IPS DF 4.7 (cell line): ENCODE measurements around the gene GPI.
A peak's percentile ranks its signal among the peaks of the same experiment; 100 is the strongest.

Experiments
- DNase-seq: peaks from one replicate; pipeline ENCODE4 v3.0.0-alpha.2; 2013; ENCODE audit warnings: low spot score; ENCODE audit errors: extremely low read depth

The GPI gene

GRCh38 chr19:34341935-34342680 lies 22.9 kb upstream of the GPI start:
- no peak for DNase-seq

GRCh38 chr19:34343751-34344150 lies 21.2 kb upstream of the GPI start:
- no peak for DNase-seq

DNA sequence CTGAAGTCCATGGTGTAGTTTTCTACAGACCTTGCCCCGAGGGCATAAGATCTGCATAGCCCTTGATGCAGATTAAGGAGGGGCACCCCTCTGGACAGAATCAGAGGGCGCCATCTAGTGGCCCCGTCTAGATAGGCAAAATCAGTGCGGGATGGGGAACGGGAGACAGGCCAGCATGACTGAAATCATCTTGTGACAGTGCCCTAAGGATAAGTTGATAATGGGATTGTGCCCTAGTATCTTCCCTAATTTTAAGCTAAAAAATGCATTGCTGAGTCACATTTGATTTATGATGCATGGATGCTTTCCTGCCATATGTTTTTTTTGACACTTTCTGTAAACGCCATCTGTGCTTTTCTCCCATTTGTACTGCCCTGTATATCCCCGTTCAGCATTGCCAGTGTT lies 19.0 kb upstream of the GPI start:
- DNase-seq = no peak

DNA sequence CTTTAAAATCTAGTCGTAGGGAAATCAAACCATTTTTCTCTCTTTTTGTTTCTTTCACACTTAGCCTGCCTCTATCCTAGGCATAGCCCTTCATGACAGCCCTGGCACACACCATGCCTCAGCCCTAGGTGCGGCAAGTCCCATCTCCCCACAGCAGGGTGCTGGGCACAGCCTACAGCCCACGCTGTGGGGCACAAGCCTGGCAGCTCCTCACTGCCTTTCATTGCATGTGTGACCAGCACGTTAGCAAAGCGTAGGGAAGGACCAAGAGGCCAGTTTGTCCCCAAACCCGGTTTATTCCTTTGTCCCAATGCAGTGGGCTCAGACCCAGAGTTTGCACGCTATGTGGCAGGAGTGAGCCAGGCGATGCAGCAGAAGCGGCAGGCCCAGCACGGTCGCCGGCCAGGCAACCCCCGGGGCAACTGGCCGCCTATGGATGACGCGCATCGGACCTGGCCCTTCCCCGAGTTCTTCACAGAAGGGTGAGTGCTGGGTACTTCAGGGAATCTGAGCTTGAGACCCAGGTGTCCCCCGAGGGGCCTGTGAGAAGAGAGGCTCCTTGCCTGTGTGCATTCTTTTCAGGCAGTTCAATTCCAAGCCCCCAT lies 17.3 kb upstream of the GPI start:
- DNase-seq = no peak

- no peak for DNase-seq
These were observed 16.0 kb upstream of the GPI start for GRCh38 chr19:34348899-34349487.

- no peak for DNase-seq
These were observed 14.8 kb upstream of the GPI start for GRCh38 chr19:34350161-34350561.

DNA sequence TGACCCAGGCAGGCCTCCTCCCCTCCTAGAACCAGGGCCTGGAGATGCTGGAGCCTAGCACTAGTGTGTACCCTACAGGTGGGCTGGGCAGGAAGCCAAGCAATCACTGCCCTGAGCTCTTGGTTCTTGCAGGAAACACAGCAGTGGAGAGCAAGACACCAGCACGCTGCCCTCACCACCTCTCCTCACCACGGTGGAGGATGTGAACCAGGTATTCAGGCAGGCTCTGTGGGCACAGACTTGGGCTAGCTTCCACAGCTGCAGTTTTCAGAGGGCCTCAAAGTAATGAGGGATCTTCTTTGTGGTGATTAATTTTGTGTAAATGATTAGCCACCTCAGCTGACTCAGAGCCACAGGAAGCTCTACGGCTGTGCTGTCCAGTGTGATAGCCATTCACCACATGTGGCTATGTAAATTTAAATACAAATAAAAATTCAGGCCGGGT lies 13.6 kb upstream of the GPI start:
- DNase-seq = no peak

GRCh38 chr19:34353546-34353945 lies 11.4 kb upstream of the GPI start:
- no peak for DNase-seq

DNA sequence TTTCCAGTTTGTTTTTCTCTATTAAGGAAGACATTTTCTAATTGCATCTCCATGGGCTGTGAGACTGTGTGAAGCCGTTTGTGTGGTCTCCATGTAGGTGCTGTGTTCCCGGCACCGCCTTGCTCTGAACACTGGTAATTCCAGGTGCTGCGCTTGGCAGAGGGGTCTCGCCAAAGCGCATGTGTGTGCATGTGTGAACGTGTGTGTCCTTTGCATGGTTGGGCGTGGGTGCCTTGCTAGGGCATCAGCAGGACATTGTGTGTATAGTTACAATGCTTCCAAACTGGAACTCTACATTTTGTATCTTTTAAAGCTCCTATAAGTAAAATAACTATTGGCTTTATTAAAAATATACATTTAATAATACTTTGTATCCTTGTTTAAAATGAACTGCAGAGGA lies 9.8 kb upstream of the GPI start:
- no peak for DNase-seq

DNA sequence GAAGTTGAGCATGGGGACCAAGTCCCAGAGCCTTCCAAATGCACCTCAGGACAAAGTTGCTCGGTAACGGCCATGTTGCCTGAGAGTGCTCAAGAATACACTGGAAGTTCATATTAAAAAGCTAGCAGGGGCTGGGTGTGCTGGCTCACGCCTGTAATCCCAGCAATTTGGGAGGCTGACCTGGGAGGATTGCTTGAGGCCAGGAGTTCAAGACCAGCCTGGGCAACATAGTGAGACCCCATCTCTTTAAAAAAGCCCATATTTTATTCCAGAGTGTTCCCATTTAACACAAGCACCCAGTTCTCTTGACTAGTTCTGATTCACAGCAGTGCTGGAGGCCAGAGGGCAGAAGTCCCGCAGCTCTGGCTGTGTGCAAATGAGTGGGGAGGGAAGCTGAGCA lies 8.1 kb upstream of the GPI start:
- DNase-seq = no peak

- no peak for DNase-seq
These were observed 7.6 kb upstream of the GPI start for GRCh38 chr19:34357431-34357830.

- DNase-seq = peak; percentile 69
These were observed 5.6 kb upstream of the GPI start for GRCh38 chr19:34359140-34359953.

- no peak for DNase-seq
These were observed 5.1 kb upstream of the GPI start for GRCh38 chr19:34359954-34360315.

DNA sequence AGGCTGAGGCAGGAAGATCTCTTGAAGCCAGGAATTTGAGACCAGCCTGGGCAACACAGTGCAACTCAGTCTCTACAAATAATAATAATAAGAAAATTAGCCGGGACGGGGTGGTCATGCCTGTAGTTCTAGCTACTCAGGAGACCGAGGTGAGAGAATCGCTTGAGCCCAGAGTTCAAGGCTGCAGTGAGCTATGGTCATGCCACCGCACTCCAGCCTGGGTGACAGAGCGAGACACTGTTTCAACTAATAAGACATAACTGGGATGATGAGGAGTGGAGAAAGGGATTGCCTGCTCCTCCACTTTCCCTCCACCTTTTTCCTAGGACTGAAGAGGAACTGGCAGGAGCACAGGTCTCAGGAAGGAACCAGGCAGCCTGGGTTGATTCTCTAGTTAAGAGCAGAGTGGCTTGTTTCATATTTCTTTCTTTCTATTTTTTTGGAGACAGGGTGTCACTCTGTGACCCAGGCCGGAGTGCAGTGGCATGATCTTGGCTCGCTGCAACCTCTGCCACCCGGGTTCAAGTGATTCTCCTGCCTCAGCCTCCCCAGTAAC lies 4.6 kb upstream of the GPI start:
- DNase-seq = no peak

- DNase-seq = no peak
These were observed 2.3 kb upstream of the GPI start for GRCh38 chr19:34362679-34363069.

DNA sequence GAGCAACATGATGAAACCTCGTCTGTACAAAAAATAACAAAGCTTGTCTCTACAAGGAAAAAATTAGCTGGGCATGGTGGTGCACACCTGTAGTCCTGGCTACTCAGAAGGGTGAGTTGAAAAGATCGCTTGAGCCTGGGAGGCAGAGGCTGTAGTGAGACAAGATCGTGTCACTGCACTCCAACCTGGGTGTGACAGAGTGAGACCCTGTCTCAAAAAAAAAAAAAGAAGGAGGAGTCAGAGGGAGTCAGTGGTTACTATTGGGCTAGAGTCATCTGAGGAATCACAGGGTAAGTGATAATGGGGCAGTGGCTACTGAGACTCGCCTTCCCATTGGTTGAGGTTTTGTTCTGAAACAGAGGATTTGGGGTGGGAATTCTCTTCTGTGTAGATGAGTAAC lies 1.9 kb upstream of the GPI start:
- DNase-seq = no peak

GRCh38 chr19:34363930-34364329 lies 1.1 kb upstream of the GPI start:
- DNase-seq = no peak

GRCh38 chr19:34364462-34364829 lies 550 bp upstream of the GPI start:
- DNase-seq = no peak

GRCh38 chr19:34365463-34366401 lies 736 bp downstream of the GPI start:
- DNase-seq = no peak

- no peak for DNase-seq
These were observed 2.0 kb downstream of the GPI start for GRCh38 chr19:34366738-34367623.
